ENCODE data around the gene PHETA2. TPM values are rescaled to one million over a fixed set of nuclear protein-coding genes. Genes with fewer than 3 reads are reported as not detected.

Gene PHETA2
- total RNA-seq, 1 donor from 2014 or later: 4.2 TPM

Other genes starting within 250 kb of the PHETA2 start
- gene SREBF2, start 241.1 kb upstream of the PHETA2 start, total RNA-seq: 75.2 TPM
- 6.4 TPM for gene SHISA8, start 159.2 kb upstream of the PHETA2 start, total RNA-seq
- gene TNFRSF13C, start 147.4 kb upstream of the PHETA2 start, total RNA-seq: 1.2 TPM
- gene CENPM, start 127.1 kb upstream of the PHETA2 start, total RNA-seq: 0.59 TPM
- gene SEPTIN3, start 104.8 kb upstream of the PHETA2 start, total RNA-seq: 0.08 TPM
- 0.16 TPM for gene WBP2NL, start 75.5 kb upstream of the PHETA2 start, total RNA-seq
- 11.8 TPM for gene NAGA, start 3.4 kb upstream of the PHETA2 start, total RNA-seq
- 179 TPM for gene SMDT1, start 5.5 kb downstream of the PHETA2 start, total RNA-seq
- gene NDUFA6, start 16.5 kb downstream of the PHETA2 start, total RNA-seq: 298 TPM
- not detected for gene CYP2D6, start 56.6 kb downstream of the PHETA2 start, total RNA-seq
- gene TCF20, start 196.4 kb downstream of the PHETA2 start, total RNA-seq: 16.3 TPM

Data from Right ventricle myocardium superior (tissue), 1 donor.